Activated CD4-positive, alpha-beta T cell treated with anti-CD3 and anti-CD28 coated beads for 24 hours (primary cell): Measurements from ENCODE around the gene GABRA4.

Source experiments
- DNase-seq, 2 donors: peaks; one replicate each; pipeline ENCODE4 v3.0.0-alpha.2; 2020; ENCODE audit warnings: low read depth in 2 of 2

Gene GABRA4

DNA sequence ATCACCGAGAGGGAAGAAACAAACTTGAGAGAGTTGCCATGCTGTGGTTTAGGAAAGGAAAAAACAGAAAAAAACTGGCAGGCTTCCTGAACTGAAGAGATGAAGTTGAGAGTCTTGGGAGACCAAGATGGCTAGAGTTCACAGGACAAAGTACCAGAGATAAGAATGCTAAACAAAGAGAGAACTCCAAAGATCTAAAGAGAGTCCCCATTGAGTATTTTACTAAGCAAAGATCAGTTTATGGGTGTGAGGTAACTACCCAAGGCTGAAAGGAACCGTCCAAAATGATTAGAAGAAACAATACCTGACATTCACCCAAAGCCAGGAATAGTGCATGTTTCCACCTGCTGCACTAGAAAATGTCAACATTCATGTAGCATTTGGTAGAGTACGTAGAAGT lies 62.5 kb downstream of the GABRA4 start:
- no peak for DNase-seq

DNA sequence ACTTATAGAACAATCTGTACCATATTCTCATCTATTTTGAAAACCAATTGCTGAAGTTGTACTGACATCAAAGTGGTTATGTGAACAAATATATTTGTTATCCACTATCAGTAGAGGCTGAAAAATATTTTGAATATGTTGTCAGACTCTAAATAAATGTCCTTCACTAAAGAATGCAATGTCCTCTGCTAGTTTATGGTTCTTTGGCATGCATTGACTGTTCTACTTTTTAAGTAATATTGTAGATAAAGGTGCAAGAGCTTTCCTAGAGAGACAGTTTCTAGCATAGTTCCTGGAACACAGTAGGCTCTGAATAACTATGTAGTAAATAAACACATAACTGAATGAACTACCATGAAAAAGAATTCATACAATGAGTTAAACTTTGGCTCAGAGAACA lies 66.2 kb downstream of the GABRA4 start:
- DNase-seq, result no peak

DNA sequence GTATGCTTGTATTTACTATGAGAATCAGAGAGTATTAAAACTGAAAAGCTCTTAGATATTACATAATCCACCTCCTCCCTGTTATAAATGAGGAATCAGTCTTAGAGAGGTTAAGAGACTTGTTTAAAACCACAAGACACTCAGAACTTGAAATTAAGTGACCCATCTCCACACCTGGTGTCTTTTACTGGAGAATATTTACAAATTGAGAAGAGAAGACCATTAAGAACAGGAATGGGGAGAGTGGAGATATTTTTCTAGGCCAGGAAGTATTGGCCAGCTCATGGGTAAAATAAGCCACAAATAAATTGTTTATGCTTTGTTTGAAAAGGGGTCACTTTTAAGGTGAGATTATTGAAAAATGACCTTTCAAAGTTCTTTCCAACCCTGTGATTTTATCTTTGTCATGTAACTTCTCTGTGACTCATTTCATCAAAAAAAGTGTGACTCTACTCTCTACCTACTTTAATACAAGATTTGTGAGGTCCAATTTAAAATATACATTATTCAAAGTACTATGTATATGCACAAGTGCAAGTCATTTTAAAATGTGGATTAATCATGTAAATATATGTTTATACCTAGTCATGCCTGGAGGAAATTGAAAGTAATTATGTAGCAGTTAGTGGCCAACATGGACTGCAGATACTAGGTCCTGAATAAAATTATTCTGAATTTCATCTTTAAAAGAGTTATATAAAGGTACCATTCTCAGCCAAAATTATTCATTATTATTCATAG lies 68.4 kb downstream of the GABRA4 start:
- no peak for DNase-seq

DNA sequence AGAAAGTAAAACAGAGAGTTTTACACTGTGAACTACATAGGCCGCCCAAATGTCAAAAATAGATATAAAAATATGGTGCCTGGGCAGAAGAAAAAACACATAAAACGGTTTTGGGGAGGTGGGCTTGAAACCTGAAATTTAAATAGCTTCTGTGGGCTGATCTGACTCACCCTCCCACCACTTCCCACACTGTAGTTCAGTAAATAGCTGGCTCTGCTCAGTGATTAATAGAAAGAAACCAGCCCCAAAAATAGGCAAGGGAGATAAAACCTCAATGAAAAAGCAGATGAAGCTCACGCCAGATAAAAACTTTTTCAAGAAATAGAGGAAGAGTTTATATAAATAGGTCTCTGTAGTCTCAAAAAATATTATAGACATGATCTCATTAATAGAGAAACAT lies 71.2 kb downstream of the GABRA4 start:
- DNase-seq, result no peak

DNA sequence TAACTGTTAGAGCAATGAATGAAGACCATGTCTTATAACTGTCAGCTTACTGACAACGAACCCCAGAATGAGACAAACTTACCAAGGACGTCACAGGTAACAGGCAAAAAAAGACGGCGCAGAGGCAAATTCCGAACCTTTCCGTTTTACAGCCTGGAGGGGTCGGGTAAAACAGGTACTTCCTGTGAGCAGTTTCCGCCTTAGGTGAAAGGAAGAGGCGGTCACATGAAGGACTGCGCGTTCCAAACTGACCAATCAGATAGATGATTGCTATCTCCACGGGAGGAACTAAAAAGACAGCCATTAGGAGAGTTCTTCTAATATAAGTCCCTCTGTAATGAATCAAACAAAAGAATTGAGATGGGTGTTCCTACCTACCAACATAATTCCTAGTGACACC lies 84.3 kb downstream of the GABRA4 start, which contains the start of gene COX7B2:
Gene COX7B2 (minus strand): TSS at position 168 of the 400 bp plus-strand sequence. CDS start 174,053 bp downstream, outside the sequence.
- no peak for DNase-seq

DNA sequence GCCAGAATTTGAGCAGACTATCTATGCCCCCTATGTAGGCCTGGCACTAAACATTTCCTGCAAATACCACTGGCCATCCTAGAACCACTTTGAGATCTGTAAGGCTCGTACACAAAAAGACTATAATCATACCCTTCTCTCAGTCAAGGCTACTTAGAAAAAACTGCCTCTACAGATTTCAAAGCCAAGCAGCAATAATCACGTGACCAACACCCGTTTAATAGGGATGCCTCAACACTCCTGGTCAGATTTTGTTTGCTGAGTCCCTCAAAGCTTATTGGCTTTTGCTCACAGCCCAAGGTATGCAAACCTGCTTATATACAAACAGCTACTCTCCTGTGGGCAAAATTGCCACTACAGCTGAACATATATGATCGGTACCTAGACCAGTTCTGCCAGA lies 85.2 kb downstream of the GABRA4 start:
- DNase-seq, result no peak

DNA sequence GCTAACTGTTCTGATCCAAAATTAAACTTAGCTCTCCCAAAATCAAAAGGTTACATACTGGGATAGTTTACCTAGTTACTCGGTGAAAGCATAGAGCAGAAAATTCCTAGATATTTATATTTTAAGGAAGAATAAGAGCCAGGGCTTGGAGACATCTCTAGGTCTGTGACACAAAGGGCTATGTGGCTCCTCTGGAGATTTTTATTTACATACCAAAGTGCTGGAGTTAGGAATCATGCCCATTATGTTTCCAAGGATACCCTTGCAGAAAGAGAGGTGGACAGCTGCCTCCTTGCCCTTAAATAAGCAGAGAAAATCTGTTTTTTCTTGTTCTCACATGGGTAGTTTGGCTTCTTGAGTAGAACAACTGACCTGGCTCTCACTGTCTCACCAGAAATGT lies 93.3 kb downstream of the GABRA4 start:
- no peak for DNase-seq

DNA sequence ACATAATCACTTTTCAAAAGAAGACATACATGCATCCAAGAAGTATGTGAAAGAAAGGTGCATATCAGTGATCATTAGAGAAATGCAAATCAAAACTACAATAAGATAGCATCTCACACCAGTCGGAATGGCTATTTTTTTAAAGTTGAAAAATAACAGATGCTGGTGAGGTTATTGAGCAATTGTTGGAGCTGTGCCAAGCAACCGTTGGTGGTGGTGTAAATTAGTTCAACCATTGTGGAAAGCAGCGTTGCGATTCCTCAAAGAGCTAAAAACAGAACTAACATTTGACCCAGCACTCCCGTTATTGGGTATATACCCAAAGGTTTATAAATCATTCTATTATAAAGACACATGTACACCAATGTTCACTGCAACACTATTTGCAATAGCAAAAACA lies 98.6 kb downstream of the GABRA4 start:
- no peak for DNase-seq

DNA sequence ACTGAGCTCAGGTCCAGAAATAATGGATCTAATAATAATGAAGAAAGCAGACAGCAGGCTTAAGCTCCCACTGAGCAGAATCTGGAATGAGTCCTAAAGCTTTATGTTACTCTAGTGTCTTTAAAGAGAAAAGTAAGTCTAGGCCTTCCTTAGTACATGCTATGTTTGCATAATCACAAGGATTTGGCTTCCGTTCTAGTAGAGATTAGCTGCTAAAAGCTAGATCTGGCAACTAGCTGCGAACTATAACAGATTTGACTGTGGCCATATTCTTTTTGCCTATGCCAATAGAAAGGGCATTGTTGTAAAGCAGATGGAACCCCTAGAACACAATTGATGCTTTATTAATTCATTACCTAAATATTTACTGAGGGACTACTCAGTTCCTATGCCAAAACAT lies 103.3 kb downstream of the GABRA4 start:
- no peak for DNase-seq

DNA sequence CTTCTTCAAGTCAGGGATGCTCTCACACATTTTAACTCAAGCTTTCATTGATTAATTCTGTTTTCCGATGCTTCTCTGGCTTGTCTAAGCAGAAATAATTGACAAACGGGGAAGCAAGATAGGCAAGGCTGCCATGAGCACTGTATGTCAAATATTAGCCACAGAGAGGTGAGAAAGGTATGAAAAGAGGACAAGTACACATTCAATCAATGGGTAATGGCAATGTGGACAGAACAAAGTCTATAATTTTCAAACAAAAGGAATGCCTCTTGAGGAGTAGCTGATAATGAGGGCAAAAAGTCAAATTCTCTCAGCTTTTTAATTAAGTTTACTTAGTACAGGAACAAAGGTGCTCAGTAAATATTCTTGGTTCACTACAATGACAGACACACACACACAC lies 104.0 kb downstream of the GABRA4 start:
- no peak for DNase-seq

DNA sequence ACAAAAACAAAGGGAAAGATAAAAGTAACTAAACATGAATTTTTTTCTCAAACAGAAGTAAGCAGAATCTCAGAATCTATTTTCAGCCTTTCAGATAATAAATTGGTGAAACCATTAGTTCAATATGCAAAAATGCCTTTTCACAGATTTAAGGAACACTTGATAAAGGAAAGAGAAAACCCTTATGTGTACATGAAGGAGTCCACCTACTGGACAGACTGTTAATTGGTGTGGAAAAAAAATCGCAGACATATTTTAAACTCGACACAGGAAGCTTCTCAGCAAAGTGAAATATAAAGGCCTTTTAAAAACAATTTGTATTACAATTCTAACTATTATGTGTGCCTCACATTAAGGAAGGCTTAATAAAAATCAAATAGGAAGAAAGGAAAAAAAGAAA lies 106.7 kb downstream of the GABRA4 start:
- DNase-seq, result no peak

DNA sequence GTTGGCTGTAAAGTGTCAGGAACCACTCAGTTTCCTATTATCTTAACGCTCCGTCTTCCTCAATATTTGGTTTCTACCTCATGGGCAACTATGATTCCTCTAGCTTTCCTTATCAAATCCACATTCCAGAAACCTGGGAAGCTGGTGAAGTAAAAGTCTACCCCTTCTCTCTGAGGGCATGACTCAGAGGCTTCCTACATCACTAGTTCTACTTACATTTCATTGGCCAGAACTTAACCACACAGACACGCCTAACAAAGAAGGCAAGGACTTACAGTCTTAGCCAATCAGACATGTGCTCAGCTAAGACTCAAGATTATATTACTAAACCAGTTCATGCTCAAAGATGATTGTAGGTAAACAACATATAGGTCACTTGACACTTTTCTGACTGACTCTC lies 114.7 kb downstream of the GABRA4 start:
- DNase-seq, result no peak

DNA sequence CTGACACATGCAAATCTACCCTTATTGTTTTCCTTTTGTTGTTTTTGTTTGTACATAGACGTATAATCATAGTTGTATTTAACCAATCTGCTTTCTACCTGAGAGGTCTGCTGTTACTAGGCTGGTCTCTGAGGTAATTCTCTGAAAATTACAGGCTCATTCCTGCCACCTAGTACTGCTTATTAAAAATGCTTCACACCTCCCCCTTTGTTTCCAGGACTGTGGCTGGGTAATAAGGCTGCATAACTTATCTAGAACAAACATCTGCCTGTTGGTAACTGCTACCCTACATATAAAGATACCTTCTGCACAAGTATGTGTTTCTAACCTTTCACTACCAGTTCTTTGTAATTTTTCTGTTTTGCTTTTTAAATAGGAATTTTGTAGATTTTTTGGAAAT lies 118.6 kb downstream of the GABRA4 start:
- DNase-seq, result no peak

DNA sequence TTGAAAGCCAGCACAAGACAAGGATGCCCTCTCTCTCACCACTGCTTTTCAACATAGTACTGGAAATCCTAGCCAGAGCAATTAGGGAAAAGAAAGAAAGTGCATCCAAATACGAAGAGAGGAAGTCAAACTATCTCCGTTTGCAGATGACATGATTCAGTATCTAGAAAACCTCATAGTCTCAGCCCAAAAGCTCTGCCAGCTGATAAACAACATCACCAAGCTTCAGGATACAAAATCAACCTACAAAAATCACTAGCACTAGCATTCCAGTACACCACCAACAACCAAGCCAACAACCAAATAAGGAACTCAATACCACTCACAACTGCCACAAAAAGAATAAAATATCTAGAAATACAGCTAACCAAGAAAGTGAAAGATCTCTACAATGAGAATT lies 123.0 kb downstream of the GABRA4 start:
- DNase-seq, result no peak
